Measurements from ENCODE around the gene BRF1.

BRF1 gene

GRCh38 chr14:105176513-105176912 lies 124.3 kb downstream of the BRF1 start:
- DNase-seq (ENCODE audit: low read depth): no peak
- TF ChIP-seq CTCF (conservative IDR thresholded peaks at IDR 0.05; ENCODE audit: control insufficient read depth, insufficient read depth, low read depth, low read length): no peak
- H3K4me3 ChIP-seq (ENCODE audit: control insufficient read depth, low read depth, low read length): no peak overlapping the region

DNA sequence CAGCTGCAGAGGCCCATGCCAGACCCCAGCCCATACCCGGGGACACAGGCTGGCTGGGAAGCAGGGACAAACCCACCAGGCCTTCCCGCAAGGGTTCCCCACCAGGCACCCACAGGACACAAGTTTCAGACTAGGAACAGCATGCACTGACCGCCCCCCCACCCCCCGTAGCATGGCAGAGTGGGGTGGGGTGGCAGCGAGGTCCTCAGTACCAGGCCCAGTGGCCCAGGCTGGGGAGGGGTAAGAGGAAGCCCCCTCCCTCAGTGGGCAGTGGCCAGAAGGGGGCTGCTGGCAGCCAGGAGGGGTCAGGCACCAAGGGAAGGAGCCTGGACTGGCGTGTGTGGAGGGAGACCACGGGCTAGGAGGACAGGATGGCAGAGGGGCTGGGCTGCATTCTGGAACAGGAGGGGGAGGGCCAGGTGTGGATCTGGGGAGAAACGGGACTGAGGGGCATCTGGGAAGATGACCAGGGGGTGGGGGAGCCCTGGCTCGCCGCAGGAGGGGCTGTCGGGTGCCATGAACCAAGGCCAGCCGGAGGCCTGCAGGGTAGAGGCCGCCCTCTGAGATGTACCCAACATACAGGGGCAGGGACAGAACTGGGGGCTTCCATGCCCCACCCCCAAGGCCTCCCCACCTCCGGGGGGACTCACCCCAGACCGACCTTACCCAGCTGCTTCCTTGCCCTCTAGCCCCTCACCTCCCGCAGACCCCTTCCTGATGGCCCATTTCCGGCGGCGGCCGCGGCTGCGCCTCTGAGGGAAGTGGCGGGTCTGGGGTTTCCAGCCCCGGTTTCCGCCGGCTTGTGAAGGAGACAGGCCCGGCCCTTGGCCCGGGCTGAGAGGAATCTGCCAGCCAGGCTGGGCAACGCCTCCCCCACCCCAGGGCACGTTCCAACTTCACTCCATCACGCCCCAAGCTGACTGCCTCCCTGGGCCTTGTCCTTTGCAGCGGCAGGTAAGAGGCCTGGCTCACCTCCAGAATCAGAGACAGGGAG lies 126.6 kb downstream of the BRF1 start:
- no peak for TF ChIP-seq CTCF (conservative IDR thresholded peaks at IDR 0.05; ENCODE audit: control insufficient read depth, insufficient read depth, low read depth, low read length)
- DNase-seq (ENCODE audit: low read depth): no peak
- H3K4me3 ChIP-seq (ENCODE audit: control insufficient read depth, low read depth, low read length): no peak overlapping the region

DNA sequence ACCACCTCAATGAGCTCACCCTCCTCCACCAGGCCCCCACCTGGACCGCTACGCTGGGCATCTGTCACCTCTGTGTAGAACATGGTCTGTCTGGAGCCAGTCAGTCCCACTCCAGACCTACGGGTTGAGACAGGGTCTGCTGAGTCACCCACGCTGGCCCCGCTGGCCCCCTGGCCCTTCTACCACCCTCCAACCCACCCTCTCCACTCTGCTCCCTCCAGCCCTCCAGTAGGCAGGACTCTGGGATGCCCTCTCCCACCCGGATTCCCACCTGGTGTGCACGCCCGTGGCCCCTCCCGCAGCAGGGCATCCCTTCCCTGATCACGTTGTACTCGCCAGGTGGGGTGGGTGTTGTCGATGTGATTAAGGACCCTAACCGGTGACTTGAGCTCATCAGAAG lies 127.7 kb downstream of the BRF1 start:
- H3K4me3 ChIP-seq (ENCODE audit: control insufficient read depth, low read depth, low read length): no peak overlapping the region
- no peak for DNase-seq (ENCODE audit: low read depth)
- TF ChIP-seq CTCF (conservative IDR thresholded peaks at IDR 0.05; ENCODE audit: control insufficient read depth, insufficient read depth, low read depth, low read length): no peak

DNA sequence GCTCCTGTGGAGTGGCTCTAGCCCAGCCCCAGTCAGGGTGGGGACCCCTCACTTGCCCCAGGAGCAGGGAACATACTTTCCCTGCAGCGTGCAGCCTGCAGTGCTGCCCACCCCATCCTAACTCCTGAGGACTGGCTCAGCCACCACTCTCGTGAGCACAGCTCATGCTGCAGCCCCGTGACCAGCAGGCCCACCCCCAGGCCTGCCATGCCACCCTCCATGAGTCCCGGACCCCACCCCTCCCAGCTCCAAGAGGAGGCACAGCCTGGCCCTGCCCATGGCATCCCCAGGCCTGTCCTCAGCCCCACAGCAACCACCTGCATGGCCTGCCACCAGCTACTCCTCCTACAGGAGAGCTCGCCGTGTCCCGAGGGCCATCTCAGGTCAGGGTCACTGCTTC lies 128.3 kb downstream of the BRF1 start:
- no peak for TF ChIP-seq CTCF (conservative IDR thresholded peaks at IDR 0.05; ENCODE audit: control insufficient read depth, insufficient read depth, low read depth, low read length)

DNA sequence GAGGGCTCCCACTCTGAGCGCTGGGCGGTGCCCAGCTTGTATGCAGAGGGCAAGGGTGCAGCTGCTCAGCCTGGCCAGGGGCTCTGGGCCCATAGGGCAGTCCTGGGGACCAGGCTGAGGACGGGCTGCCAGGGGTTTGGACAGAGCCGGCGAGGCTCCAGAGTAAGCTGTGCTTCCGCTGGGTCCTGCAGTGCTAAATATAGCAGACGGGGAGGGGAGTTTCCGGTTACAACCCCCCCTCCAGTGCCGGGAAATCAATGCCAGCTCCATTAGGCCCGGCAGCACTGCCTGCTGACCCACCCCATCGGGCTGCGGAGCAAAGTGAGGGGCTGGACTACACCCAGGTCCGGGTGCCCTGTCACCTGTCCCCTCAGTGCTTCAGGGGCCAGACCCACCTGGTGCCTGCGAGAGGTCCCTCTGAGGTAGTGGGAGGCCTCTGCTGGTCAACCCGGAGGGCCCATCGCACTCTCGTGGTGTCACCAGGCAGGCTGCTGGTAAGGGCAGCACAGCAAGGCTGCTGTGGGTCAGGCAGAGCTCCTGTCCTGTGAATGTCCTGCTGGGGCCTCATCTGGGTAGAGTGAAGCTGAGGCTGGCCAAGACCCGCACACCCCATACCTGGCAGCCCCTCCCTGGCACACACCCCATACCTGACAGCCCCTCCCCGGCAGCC lies 129.7 kb downstream of the BRF1 start:
- no peak overlapping the region for H3K4me3 ChIP-seq (ENCODE audit: control insufficient read depth, low read depth, low read length)
- no peak for DNase-seq (ENCODE audit: low read depth)
- TF ChIP-seq CTCF (conservative IDR thresholded peaks at IDR 0.05; ENCODE audit: control insufficient read depth, insufficient read depth, low read depth, low read length): no peak

More for the DNA sequence above, 128.3 kb downstream of the BRF1 start:
- DNase-seq (ENCODE audit: low read depth): no peak
- H3K4me3 ChIP-seq (ENCODE audit: control insufficient read depth, low read depth, low read length): no peak overlapping the region

DNA sequence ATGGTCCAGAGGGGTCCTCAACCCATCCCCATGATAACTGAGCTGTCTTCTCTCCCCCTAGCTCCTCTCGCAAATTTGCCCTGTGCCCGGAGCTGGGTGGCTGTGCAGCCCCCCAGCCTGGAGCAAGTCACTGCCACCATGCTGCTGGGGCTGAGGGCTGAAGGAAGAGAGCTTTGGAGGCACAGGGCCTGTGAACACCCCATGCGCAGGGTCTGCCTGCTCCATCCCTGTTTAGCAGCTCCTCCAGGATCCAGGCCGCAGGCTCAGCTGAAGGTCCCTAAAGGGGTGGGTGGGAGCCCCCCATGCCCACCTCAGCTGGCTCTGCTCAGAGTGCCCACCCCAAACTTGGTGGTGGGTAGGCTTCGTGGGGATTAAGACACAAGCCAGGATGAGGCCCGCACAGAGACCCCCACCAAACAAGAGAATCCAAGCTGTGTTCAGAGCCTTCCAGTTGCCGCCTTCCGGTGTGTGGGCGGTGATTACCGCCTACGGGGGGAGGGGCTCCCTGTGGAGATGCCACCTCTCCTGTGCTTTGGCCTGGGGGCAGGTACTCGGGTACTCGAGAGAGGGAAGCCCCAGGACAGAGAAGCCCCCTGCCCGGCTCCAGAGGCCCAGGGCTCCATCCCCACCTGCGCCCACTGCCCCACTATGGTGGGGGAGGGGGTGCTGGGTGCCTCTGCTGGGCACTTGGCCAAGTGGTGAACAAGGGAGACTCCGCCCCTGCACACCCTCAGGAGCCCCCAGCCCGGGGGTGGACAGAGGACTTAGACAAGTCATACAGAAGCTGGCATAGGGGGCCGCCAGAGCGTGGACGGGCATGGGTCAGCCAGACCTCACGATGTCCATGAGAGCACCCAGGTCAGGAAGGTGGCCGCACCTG lies 130.8 kb downstream of the BRF1 start:
- no peak for DNase-seq (ENCODE audit: low read depth)
- TF ChIP-seq CTCF (conservative IDR thresholded peaks at IDR 0.05; ENCODE audit: control insufficient read depth, insufficient read depth, low read depth, low read length): no peak
- no peak overlapping the region for H3K4me3 ChIP-seq (ENCODE audit: control insufficient read depth, low read depth, low read length)

Data from fibroblast of mammary gland (primary cell).